ACC112 (cell line): ENCODE data around the gene RTN4RL1.

ENCODE experiments used
- H2AFZ ChIP-seq: fragments of 200-600 bp; sonication (generic); one replicate; pipeline ENCODE4 v1.6.0; 2017; ENCODE audit warnings: antibody characterized with exemption, low read length; ENCODE audit not compliant: unreplicated experiment
- H3K27ac ChIP-seq: fragments of 200-600 bp; sonication (generic); 2 replicates; pipeline ENCODE4 v1.5.1; 2014; ENCODE audit warnings: low read depth, mild to moderate bottlenecking, antibody characterized with exemption, low read length, moderate library complexity
- H3K27me3 ChIP-seq: fragments of 200-600 bp; sonication (generic); 2 replicates; pipeline ENCODE4 v1.6.1; 2014; ENCODE audit warnings: mild to moderate bottlenecking, antibody characterized with exemption, low read length, moderate library complexity, mixed read lengths; ENCODE audit not compliant: insufficient read depth
- H3K36me3 ChIP-seq: fragments of 200-600 bp; sonication (generic); 2 replicates; pipeline ENCODE4 v1.6.1; 2016; ENCODE audit warnings: mild to moderate bottlenecking, antibody characterized with exemption, low read length, moderate library complexity, mixed read lengths; ENCODE audit not compliant: insufficient read depth
- H3K4me1 ChIP-seq: fragments of 200-600 bp; sonication (generic); one replicate; pipeline ENCODE4 v1.6.1; 2016; ENCODE audit warnings: low read length, mixed read lengths; ENCODE audit not compliant: insufficient read depth, unreplicated experiment, control insufficient read depth
- H3K4me3 ChIP-seq: fragments of 200-600 bp; sonication (generic); 2 replicates; pipeline ENCODE4 v1.5.1; 2014; ENCODE audit warnings: mild to moderate bottlenecking, low read depth, low read length
- H3K79me2 ChIP-seq: fragments of 200-600 bp; sonication (generic); one replicate; pipeline ENCODE4 v1.6.0; 2016; ENCODE audit warnings: low read length; ENCODE audit not compliant: control insufficient read depth, unreplicated experiment, insufficient read depth

The RTN4RL1 gene

DNA sequence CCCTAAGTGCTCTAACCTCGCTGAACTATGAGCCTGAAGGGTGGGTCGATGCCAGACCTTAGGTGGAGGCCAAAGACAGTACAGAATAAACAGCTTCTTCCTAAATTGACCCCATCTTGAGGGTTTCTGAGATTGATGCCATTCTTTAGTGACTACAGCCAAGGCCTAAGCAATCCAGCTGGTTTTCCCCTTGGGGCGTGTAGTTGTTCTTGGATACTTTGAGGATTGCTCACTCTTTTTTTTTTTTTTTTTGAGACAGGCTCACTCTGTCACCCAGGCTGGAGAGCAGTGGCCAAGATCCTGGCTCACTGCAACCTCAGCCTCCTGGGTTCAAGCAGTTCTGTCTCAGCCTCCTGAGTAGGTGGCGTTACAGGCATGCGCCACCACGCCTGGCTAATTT, 18.7 kb upstream of the RTN4RL1 start:
- peaks cover 21% of the 10 kb centered on the region for H3K4me1 ChIP-seq
- peak overlapping the region; percentile 72 for H3K27ac ChIP-seq
- no peak overlapping the region for H2AFZ ChIP-seq
- H3K27me3 ChIP-seq: no peaks in the 10 kb centered on the region
- peaks cover 3% of the 10 kb centered on the region; the same call in 1 of the 2 replicates for H3K36me3 ChIP-seq
- H3K79me2 ChIP-seq: peaks cover 15% of the 10 kb centered on the region
- peak overlapping the region; percentile 91; the same call in 1 of the 2 replicates for H3K4me3 ChIP-seq

DNA sequence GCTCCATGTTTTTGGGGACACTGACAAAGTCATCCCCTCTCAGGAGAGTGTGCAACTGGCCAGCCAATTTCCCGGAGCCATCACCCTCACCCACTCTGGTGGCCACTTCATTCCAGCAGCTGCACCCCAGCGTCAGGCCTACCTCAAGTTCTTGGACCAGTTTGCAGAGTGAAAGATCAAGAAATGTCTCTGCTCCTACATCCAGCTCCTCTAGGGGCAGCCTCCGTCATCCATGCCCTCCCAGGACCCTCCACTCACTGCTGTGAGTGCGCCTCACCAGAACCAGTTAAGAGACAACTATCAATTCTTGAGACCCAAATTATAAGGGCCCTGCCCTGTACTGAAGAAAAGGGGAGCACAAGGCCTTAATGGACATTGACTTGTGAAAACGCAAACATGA, 17.8 kb upstream of the RTN4RL1 start:
- Histone ChIP-seq H3K4me1 (peaks cover 21% of the 10 kb centered on the region), H3K27ac (peak overlapping the region; percentile 72)

DNA sequence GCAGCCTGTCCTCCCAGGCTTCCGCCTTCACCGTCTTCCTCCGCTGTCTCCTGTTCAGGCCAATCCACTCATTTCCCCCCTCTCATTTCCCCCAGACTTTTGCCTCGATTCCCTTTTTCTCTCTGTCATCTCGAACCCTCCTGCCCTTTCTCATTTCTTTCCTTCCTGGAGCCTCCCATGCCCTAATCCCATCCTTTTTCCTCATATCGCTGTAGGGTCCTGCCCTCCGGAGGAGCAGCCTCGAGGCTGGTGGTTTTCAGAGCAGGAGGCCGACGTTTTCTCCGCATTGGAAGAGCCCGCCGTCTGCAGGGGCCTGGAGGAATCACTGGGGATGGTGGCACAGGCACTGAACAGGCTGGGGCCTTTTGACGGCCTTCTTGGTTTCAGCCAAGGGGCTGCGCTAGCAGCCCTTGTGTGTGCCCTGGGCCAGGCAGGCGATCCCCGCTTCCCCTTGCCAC, 17.3 kb upstream of the RTN4RL1 start:
- peaks cover 3% of the 10 kb centered on the region; the same call in 1 of the 2 replicates for H3K36me3 ChIP-seq
- H2AFZ ChIP-seq: peak overlapping the region; percentile 26

More for the DNA sequence above, 17.8 kb upstream of the RTN4RL1 start:
- Histone ChIP-seq H3K79me2 (peaks cover 15% of the 10 kb centered on the region), H3K4me3 (peak overlapping the region; percentile 91), H2AFZ (no peak overlapping the region), H3K27me3 (no peaks in the 10 kb centered on the region), H3K36me3 (peaks cover 3% of the 10 kb centered on the region; the same call in 1 of the 2 replicates)

DNA sequence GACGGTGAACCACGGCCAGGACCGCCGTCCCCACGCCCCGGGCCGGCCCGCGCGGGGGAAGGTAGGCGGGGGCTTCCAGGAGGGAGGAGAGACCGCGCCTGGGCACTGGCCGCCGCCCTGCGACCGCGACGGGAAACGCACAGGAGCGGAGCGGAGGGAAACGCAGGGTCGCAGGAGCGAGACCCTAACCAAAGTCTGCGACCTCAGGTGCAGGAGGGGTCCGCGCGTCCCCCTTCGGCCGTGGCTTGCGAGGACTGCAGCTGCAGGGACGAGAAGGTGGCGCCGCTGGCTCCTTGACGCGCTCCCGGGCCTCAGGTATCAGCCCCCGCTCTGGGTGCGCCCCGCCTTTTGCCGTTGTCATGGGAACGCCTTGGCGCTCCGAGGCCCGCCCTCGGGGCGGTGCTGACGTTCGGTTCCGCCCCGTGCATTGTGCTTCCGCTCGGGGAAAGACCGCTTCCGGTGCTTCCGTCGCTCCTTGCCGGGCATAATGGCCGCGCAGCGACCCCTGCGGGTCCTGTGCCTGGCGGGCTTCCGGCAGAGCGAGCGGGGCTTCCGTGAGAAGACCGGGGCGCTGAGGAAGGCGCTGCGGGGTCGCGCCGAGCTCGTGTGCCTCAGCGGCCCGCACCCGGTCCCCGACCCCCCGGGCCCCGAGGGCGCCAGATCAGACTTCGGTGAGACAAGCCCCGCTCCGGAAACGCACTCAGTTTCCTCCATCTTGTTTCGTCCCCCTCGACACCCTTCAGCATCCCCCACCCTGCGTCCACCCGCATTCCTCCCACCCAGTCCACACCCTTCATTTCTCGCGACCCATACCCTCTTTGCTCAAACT, 16.6 kb upstream of the RTN4RL1 start, which contains the start of gene OVCA2:
TSS of gene OVCA2 (plus strand) at position 462 of the 829 bp plus-strand sequence. CDS start at position 488, 26 bp downstream.
- H3K79me2 ChIP-seq: peaks cover 15% of the 10 kb centered on the region
- peaks cover 3% of the 10 kb centered on the region; the same call in 1 of the 2 replicates for H3K36me3 ChIP-seq
- H3K4me1 ChIP-seq: peaks cover 21% of the 10 kb centered on the region
- H3K4me3 ChIP-seq: peak within 1 kb of the TSS; percentile 91
- peak within 1 kb of the TSS; percentile 51 for H2AFZ ChIP-seq
- no peaks in the 10 kb centered on the region for H3K27me3 ChIP-seq
- peak within 1 kb of the TSS; percentile 72 for H3K27ac ChIP-seq

More for the DNA sequence above, 17.3 kb upstream of the RTN4RL1 start:
- peak overlapping the region; percentile 72 for H3K27ac ChIP-seq
- H3K4me3 ChIP-seq: peak overlapping the region; percentile 91
- peaks cover 21% of the 10 kb centered on the region for H3K4me1 ChIP-seq
- no peaks in the 10 kb centered on the region for H3K27me3 ChIP-seq
- H3K79me2 ChIP-seq: peaks cover 15% of the 10 kb centered on the region

DNA sequence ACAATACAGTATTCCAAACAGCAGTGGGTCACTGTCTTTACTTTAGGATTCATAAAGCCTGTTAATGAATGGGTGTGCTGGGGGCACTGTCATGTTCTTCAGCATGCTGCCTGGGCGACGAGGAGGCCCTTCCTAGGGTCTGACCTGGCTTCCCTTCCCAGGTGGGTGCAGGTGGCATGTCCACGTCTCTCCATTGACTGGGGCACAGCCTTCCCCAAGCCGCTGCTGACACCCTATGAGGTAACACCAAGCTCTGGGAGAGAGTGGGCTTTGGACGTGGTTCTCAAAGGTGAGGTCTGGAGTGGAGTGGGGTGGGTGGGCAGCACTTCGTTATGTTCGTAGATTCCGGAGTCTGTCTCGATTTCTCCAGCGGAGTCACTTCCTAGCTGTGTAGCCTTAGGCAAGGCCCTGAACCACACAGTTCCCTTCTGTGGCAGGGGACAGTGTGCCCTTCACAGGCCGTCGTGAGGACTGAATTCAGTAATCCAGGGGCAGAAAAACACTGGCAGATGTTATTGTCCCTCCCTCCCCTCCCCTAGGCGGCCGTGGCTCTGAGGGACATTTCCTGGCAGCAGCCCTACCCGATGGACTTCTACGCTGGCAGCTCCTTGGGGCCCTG, 15.9 kb upstream of the RTN4RL1 start:
- peak overlapping the region; percentile 51 for H2AFZ ChIP-seq
- H3K27me3 ChIP-seq: no peaks in the 10 kb centered on the region
- H3K36me3 ChIP-seq: peaks cover 3% of the 10 kb centered on the region; the same call in 1 of the 2 replicates
- H3K4me1 ChIP-seq: peaks cover 21% of the 10 kb centered on the region
- H3K4me3 ChIP-seq: peak overlapping the region; percentile 91
- H3K27ac ChIP-seq: peak overlapping the region; percentile 26
- peaks cover 15% of the 10 kb centered on the region for H3K79me2 ChIP-seq

DNA sequence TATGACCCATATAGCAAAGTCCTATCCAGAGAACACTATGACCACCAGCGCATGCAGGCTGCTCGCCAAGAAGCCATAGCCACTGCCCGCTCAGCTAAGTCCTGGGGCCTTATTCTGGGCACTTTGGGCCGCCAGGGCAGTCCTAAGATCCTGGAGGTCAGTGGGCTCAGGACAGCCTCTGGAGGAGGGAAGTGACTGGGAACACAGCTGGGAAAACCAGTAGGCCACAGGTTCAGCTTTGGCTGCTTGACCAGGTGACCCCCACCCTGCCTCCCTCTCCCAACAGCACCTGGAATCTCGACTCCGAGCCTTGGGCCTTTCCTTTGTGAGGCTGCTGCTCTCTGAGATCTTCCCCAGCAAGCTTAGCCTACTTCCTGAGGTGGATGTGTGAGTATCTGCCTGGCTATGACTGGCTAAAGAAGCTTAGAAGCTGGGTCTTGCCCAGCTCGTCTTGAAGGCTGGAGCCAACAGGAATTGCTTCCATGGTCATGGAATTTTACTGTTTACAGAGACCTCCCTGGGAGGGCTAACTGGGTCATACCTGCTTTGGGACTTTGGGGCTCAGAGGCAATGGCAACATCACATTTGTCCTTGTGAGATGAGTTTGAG, 15.2 kb upstream of the RTN4RL1 start:
- Histone ChIP-seq H2AFZ (no peak overlapping the region), H3K79me2 (peaks cover 15% of the 10 kb centered on the region), H3K27ac (no peak overlapping the region), H3K27me3 (no peaks in the 10 kb centered on the region), H3K4me3 (no peak overlapping the region), H3K4me1 (peaks cover 26% of the 10 kb centered on the region), H3K36me3 (peaks cover 3% of the 10 kb centered on the region; the same call in 1 of the 2 replicates)

DNA sequence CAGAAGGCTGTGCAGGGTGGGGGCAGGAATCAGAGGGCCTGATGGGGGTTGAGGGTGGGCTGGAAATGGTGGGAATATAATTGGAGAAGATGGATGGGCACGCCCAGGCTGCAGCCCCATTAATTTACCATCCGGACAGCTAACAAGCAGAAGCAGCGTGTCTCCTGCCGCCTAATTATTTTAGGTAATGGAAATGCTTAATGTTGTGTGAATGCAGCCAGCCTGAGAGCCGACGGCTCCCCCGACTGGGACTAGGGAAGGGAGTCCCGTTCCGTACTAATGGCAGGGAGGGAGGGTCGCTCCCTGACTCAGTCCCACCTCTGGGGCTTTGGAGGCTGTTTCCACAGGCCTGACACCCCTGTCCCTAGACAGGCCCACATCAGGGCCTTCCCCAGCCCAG, 12.0 kb upstream of the RTN4RL1 start:
- peaks cover 24% of the 10 kb centered on the region for H3K4me1 ChIP-seq
- H2AFZ ChIP-seq: no peak overlapping the region
- H3K27ac ChIP-seq: no peak overlapping the region
- H3K4me3 ChIP-seq: no peak overlapping the region
- no peaks in the 10 kb centered on the region for H3K36me3 ChIP-seq
- peaks cover 3% of the 10 kb centered on the region for H3K79me2 ChIP-seq
- H3K27me3 ChIP-seq: no peaks in the 10 kb centered on the region

DNA sequence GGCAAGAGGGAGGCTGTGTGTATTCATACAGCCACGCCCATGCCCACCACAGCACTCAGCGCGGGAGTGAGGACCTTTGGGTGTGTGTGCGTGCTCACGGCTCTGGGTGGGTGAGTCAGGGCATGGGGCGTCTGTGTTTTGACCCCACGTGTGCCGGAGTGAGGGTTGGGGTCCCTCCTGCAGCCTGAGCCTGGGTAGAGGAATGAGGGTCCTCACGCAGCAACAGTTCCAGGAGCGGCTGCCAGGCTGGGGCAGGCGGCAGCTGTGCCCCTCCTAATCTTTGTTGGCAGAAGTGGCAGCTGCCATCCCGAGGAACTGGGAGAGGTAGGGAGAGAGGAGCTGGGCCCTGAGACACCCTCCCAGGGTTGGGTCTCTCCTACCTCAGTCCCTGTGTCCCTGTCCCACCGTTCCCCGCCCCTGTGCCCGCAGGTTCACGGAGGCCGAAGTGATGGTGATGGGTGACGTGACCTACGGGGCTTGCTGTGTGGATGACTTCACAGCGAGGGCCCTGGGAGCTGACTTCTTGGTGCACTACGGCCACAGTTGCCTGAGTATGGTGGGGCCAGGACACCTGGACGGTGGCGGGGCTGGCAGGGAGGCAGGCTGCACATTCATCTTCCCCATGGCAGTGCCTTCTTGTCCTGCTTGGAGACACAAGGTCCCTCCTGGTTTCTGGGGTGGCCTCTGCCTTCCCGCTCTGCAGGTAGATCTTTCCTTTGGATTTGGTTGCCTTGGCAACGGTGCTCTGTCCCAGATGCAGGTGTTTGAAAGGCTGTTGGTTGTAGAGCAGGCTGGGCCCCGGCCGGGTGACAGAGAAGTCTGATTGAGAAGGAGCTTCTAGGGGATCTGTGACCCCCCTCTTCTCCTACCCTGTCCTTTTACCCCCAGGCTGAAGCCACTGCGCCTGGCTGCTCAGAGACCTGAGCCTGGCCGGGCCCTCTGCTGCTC, 10.7 kb upstream of the RTN4RL1 start:
- Histone ChIP-seq H2AFZ (no peak overlapping the region), H3K4me1 (peaks cover 30% of the 10 kb centered on the region), H3K79me2 (peaks cover 10% of the 10 kb centered on the region), H3K27me3 (no peaks in the 10 kb centered on the region), H3K27ac (peak overlapping the region; percentile 59; the same call in 1 of the 2 replicates), H3K36me3 (no peaks in the 10 kb centered on the region), H3K4me3 (no peak overlapping the region)

DNA sequence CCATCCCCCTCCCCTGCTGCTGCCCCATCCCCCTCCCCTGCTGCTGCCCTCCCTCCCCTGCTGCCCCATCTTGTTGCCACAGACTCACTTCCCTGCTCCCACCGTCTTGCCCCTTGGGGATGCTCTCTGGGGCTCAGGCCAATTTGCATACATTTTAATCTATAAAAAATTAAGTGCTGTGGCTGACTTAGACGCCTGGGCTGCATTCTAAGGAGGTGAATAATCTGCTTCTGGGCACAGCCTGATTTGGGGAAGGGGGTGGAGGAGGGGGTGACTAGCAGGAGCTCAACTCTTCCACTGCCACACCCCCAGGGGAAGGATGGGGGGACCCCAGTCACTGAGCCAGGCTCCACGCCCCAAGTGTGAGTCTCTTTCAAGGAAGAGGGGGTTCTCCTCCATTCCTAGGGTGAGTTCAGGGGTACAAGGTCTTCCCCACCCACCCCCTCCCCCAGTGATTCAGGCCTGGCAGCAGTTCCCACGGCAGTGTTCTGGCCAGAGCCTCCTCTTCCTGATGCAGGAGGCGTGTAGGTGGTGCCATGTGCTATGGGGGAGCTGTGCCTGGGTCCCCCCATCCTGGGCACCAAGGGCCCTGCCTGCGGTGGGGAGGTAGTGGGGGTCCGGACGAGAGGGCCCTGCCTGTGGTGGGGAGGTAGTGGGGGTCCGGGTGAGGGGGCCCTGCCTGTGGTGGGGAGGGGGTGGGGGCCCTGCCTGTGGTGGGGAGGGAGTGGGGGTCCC, 9.8 kb upstream of the RTN4RL1 start:
- 0 out of 2 replicates have a peak overlapping the region, but pooled peaks have one; percentile 21 for H3K4me3 ChIP-seq
- peaks cover 32% of the 10 kb centered on the region for H3K4me1 ChIP-seq
- no peak overlapping the region for H2AFZ ChIP-seq
- peak overlapping the region; percentile 59 for H3K27ac ChIP-seq
- H3K79me2 ChIP-seq: peaks cover 10% of the 10 kb centered on the region
- H3K36me3 ChIP-seq: no peaks in the 10 kb centered on the region
- H3K27me3 ChIP-seq: no peaks in the 10 kb centered on the region
